Mammary epithelial cell (primary cell): ENCODE results near the gene ZNF821.

ENCODE experiments used
- EZH2 ChIP-seq: IDR thresholded peaks from 2 replicates; pipeline ENCODE4 v1.6.1; 2012; ENCODE audit warnings: low read length, inconsistent platforms, borderline replicate concordance
- TF ChIP-seq, protein P1 (sequence below), 2 donors: IDR thresholded peaks in 1 of 2; conservative IDR thresholded peaks in 1 of 2; 2 replicates each; pipeline ENCODE4 v1.5.1; 2011 to 2012; ENCODE audit warnings: inconsistent platforms in 2 of 2, low read length in 2 of 2, mild to moderate bottlenecking in 2 of 2, control low read depth in 1 of 2, low read depth in 1 of 2; ENCODE audit not compliant: insufficient read depth in 1 of 2; ENCODE audit errors: extremely low read depth in 1 of 2

DNA sequence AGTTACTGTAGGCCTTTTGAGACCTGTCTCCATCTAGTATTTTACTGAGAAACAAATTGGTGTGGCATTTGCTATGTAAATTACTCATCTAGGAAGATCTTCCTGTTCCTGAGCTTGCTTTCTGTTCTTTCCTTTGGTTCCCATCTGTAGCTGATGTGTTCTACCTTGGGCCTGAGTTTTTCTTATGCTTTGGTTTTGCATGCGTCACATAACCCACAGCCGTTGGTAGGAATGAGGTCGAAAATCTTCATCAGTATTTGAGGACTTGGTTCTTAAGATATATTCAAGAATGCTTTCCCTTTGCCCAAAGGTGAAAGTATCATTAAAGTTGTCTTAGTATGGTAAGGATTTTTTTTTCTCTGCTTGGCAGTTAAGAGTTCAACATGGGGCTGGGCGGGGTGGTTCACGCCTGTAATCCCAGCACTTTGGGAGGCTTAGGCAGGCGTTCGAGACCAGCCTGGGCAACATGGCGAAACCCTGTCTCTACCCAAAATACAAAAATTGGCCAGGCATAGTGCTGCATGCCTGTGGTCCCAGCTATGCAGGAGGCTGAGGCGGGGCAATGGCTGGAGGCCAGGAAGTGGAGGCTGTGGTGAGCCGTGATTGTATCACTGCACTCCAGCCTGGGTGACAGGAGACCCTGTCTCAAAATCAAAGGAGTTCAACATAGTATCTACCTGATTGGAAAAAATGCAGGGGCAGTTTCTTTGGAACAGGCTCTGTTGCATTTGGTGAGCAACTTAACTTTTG, 40.1 kb upstream of the ZNF821 start:
- TF ChIP-seq, protein P1, sequence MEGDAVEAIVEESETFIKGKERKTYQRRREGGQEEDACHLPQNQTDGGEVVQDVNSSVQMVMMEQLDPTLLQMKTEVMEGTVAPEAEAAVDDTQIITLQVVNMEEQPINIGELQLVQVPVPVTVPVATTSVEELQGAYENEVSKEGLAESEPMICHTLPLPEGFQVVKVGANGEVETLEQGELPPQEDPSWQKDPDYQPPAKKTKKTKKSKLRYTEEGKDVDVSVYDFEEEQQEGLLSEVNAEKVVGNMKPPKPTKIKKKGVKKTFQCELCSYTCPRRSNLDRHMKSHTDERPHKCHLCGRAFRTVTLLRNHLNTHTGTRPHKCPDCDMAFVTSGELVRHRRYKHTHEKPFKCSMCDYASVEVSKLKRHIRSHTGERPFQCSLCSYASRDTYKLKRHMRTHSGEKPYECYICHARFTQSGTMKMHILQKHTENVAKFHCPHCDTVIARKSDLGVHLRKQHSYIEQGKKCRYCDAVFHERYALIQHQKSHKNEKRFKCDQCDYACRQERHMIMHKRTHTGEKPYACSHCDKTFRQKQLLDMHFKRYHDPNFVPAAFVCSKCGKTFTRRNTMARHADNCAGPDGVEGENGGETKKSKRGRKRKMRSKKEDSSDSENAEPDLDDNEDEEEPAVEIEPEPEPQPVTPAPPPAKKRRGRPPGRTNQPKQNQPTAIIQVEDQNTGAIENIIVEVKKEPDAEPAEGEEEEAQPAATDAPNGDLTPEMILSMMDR (conservative IDR thresholded peaks at IDR 0.05 in 1 of 2, IDR thresholded peaks at IDR 0.05 in 1 of 2; ENCODE audit: extremely low read depth in 1 of 2, insufficient read depth in 1 of 2, low read depth in 1 of 2, low read length in 2 of 2): no peak
- no peak for TF ChIP-seq EZH2
